HUES48 (cell line): ENCODE measurements around the gene DHRS1.
"Not testable (repeated sequence)": the region's sequence is repeated elsewhere in the genome, so short reads cannot be mapped to it uniquely, and the experiment has no call there.

Experiments
- H3K27ac ChIP-seq: one replicate; pipeline ENCODE4 v1.7.0; 2013; ENCODE audit warnings: low read depth, low read length, inconsistent platforms
- H3K27me3 ChIP-seq: 2 replicates; pipeline ENCODE4 v1.6.1; 2013; ENCODE audit warnings: mild to moderate bottlenecking, low read length; ENCODE audit not compliant: control insufficient read depth, insufficient read depth
- H3K36me3 ChIP-seq: 2 replicates; pipeline ENCODE4 v1.6.1; 2013; ENCODE audit warnings: low read length; ENCODE audit not compliant: control insufficient read depth, insufficient read depth
- H3K4me1 ChIP-seq: 2 replicates; pipeline ENCODE4 v1.6.1; 2013; ENCODE audit warnings: mild to moderate bottlenecking, low read length; ENCODE audit not compliant: control insufficient read depth, insufficient read depth
- H3K4me3 ChIP-seq: 2 replicates; pipeline ENCODE4 v1.5.1; 2013; ENCODE audit warnings: mild to moderate bottlenecking, low read depth, low read length
- H3K9ac ChIP-seq: 2 replicates; pipeline ENCODE4 v1.6.1; 2013; ENCODE audit warnings: mild to moderate bottlenecking, low read depth, low read length, moderate library complexity
- H3K9me3 ChIP-seq: 2 replicates; pipeline ENCODE4 v1.6.1; 2013; ENCODE audit warnings: low read length; ENCODE audit not compliant: control insufficient read depth, insufficient read depth

DHRS1 gene

GRCh38 chr14:24337144-24337823 lies 37.7 kb upstream of the DHRS1 start:
- Histone ChIP-seq H3K4me1 (peaks cover 9% of the 10 kb centered on the region; the same call in 1 of the 2 replicates), H3K36me3 (no peaks in the 10 kb centered on the region), H3K27me3 (peaks cover 95% of the 10 kb centered on the region), H3K27ac (no peak overlapping the region), H3K9ac (no peak overlapping the region), H3K9me3 (no peaks in the 10 kb centered on the region), H3K4me3 (no peak overlapping the region)

GRCh38 chr14:24335461-24336171 lies 36.0 kb upstream of the DHRS1 start:
- Histone ChIP-seq H3K4me1 (peaks cover 14% of the 10 kb centered on the region; the same call in 1 of the 2 replicates), H3K27me3 (peaks cover 100% of the 10 kb centered on the region)

GRCh38 chr14:24334431-24335291 lies 35.1 kb upstream of the DHRS1 start, which contains the start of gene ADCY4:
Gene ADCY4, minus strand, starts transcription at chr14:24335071. Its CDS starts 419 bp downstream, at chr14:24334652.
- H3K27me3 ChIP-seq = peaks cover 100% of the 10 kb centered on the region
- no peak within 1 kb of the TSS for H3K27ac ChIP-seq
- peak within 1 kb of the TSS; percentile 74 for H3K4me3 ChIP-seq
- no peaks in the 10 kb centered on the region for H3K36me3 ChIP-seq
- peaks cover 14% of the 10 kb centered on the region; the same call in 1 of the 2 replicates for H3K4me1 ChIP-seq
- H3K9me3 ChIP-seq = no peaks in the 10 kb centered on the region
- no peak within 1 kb of the TSS for H3K9ac ChIP-seq

More at GRCh38 chr14:24335461-24336171, 36.0 kb upstream of the DHRS1 start:
- H3K9me3 ChIP-seq = no peaks in the 10 kb centered on the region
- H3K27ac ChIP-seq = no peak overlapping the region
- peak overlapping the region; percentile 74 for H3K4me3 ChIP-seq
- no peak overlapping the region for H3K9ac ChIP-seq
- H3K36me3 ChIP-seq = no peaks in the 10 kb centered on the region

- Histone ChIP-seq H3K4me1 (peaks cover 10% of the 10 kb centered on the region; the same call in 1 of the 2 replicates), H3K9ac (no peak overlapping the region), H3K27me3 (peaks cover 85% of the 10 kb centered on the region), H3K36me3 (no peaks in the 10 kb centered on the region), H3K27ac (no peak overlapping the region), H3K9me3 (no peaks in the 10 kb centered on the region), H3K4me3 (peak overlapping the region; percentile 61)
These were observed 32.9 kb upstream of the DHRS1 start for GRCh38 chr14:24332268-24332993.

DNA sequence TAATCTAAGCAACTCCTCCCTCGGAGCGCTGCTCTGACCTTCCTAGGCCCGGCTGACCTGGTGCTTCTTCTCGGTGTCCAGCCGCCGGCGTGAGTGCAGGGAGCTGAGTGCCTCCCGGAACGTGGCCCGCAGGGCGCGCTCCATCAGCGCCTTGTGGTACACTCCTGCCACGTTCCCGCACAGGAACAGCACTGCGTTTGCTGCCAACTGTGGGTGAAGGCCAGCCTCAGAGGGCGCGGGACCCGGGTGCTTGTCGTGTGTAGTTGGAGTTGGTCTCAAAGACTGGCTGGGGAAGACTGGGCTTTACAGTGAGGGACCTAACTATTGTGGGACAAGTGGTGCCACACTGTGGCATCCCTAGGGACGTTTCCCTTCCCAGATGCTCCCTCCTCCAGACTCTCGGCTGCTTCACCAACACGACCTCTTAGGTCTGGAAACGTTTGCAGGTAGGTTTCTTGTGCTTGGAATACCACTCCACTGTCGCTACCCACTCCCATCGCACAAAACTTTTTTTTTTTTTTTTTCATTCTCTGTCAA lies 32.2 kb upstream of the DHRS1 start:
- Histone ChIP-seq H3K27me3 (peaks cover 79% of the 10 kb centered on the region), H3K4me3 (peak overlapping the region; percentile 61), H3K9me3 (no peaks in the 10 kb centered on the region), H3K9ac (no peak overlapping the region), H3K36me3 (no peaks in the 10 kb centered on the region), H3K4me1 (peaks cover 10% of the 10 kb centered on the region; the same call in 1 of the 2 replicates), H3K27ac (no peak overlapping the region)

GRCh38 chr14:24330973-24331674 lies 31.5 kb upstream of the DHRS1 start:
- Histone ChIP-seq H3K9me3 (no peaks in the 10 kb centered on the region), H3K27ac (no peak overlapping the region), H3K4me3 (no peak overlapping the region), H3K27me3 (peaks cover 72% of the 10 kb centered on the region), H3K4me1 (peaks cover 10% of the 10 kb centered on the region; the same call in 1 of the 2 replicates), H3K9ac (no peak overlapping the region), H3K36me3 (no peaks in the 10 kb centered on the region)

DNA sequence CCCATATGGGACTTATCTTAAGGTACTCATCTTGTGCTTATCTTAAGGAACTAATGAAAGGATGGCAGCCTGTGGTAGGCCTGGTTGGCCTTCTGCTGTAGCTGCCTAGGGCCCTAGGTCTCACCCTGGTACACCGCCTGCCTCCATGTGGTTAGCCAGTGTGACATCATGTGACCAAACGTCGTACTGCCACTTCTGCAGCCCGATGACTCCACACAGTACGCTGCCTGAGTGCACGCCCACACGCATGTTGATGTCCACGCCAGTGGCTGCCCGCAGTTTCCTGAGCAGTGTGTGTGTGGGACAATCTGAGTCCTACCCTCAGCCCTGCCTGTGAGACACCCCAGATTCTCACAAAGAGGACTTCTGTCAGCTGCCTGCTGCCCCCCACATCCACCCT lies 30.2 kb upstream of the DHRS1 start:
- Histone ChIP-seq H3K27me3 (peaks cover 58% of the 10 kb centered on the region), H3K4me1 (peaks cover 7% of the 10 kb centered on the region; the same call in 1 of the 2 replicates), H3K9me3 (no peaks in the 10 kb centered on the region), H3K4me3 (no peak overlapping the region), H3K36me3 (no peaks in the 10 kb centered on the region), H3K9ac (no peak overlapping the region), H3K27ac (no peak overlapping the region)

DNA sequence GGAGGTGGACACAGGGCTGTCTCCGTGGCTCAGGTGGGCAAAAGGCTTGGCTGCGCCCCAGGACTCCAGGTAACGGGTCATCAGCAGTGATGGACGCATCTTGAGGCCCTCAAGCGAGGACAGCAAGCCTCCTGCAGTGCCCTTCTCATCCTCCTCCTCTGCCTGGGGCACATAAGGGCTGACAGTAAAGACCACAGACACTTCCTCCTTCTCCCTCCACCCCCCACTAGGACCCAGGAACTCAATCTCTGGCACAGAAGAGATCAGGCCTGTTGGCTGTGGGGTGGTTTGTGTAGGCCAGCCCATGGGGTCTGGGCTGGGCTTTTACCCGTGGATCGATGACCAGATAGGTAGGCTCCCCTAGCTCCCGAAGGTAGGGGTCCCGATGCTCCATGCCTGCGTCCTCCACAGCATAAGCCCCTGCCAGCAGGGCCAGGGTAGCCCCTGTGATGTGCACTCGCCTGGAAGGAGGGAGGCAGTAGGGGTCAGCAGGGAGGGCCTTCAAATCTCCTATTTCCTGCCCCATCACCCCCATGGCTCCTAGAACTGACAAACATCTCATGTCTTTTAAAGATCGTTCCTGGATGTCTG lies 29.6 kb upstream of the DHRS1 start:
- peaks cover 7% of the 10 kb centered on the region; the same call in 1 of the 2 replicates for H3K4me1 ChIP-seq
- H3K36me3 ChIP-seq = no peaks in the 10 kb centered on the region
- H3K27ac ChIP-seq = no peak overlapping the region
- H3K9ac ChIP-seq = no peak overlapping the region
- H3K4me3 ChIP-seq = no peak overlapping the region
- no peaks in the 10 kb centered on the region for H3K9me3 ChIP-seq
- H3K27me3 ChIP-seq = peaks cover 53% of the 10 kb centered on the region

DNA sequence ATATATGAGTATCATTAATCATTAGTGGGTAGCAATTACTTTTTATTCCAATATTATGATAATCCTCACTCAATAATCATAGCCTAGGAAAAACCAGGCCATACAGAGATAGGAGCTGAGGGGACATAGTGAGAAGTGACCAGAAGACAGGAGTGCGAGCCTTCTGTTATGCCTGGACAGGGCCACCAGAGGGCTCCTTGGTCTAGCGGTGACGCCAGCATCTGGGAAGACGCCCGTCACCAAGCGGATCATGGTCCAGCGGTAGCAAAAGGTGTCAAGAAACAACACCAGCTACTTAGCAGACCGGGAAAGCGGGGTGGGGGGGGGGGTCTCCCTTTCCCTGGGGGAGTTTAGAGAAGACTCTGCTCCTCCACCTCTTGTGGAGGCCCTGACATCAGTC lies 28.3 kb upstream of the DHRS1 start:
- not testable (repeated sequence) for H3K27ac ChIP-seq, H3K9me3 ChIP-seq, H3K4me3 ChIP-seq, H3K4me1 ChIP-seq, H3K36me3 ChIP-seq, H3K9ac ChIP-seq
- H3K27me3 ChIP-seq = peaks cover 40% of the 10 kb centered on the region
